IMR-90 (cell line): Measurements from ENCODE around the gene FRAS1.

Source experiments
- BHLHE40 ChIP-seq: fragments of 150-350 bp; IDR thresholded peaks from 2 replicates; pipeline ENCODE4 v1.6.1; 2016; ENCODE audit warnings: mild to moderate bottlenecking, low read depth, low read length
- CEBPB ChIP-seq: IDR thresholded peaks from 2 replicates; pipeline ENCODE4 v1.6.1; 2012; ENCODE audit warnings: low read depth, low read length, improper control_type of control experiment
- CHD1 ChIP-seq: IDR thresholded peaks from 2 replicates; pipeline ENCODE4 v1.6.1; 2012; ENCODE audit warnings: low read depth, low read length, improper control_type of control experiment
- CTCF ChIP-seq: conservative IDR thresholded peaks from 2 replicates; pipeline ENCODE4 v1.5.1; 2012; ENCODE audit warnings: mild to moderate bottlenecking, low read depth, low read length, improper control_type of control experiment
- MAFK ChIP-seq: IDR thresholded peaks from 2 replicates; pipeline ENCODE4 v1.6.1; 2012; ENCODE audit warnings: low read depth, low read length, improper control_type of control experiment
- MAZ ChIP-seq: IDR thresholded peaks from 2 replicates; pipeline ENCODE4 v1.6.1; 2012; ENCODE audit warnings: low read depth, mild to moderate bottlenecking, low read length, improper control_type of control experiment, moderate library complexity, borderline replicate concordance
- NFE2L2 ChIP-seq: fragments of 150-350 bp; IDR thresholded peaks from 2 replicates; pipeline ENCODE4 v1.6.1; 2016; ENCODE audit warnings: low read depth, mild to moderate bottlenecking, low read length
- POLR2A ChIP-seq: IDR thresholded peaks from 2 replicates; pipeline ENCODE4 v1.6.1; 2012; ENCODE audit warnings: mild to moderate bottlenecking, low read depth, low read length
- RAD21 ChIP-seq: IDR thresholded peaks from 2 replicates; pipeline ENCODE4 v1.6.1; 2012; ENCODE audit warnings: low read length, improper control_type of control experiment
- RCOR1 ChIP-seq: IDR thresholded peaks from 2 replicates; pipeline ENCODE4 v1.6.1; 2012; ENCODE audit warnings: mild to moderate bottlenecking, low read length, improper control_type of control experiment; ENCODE audit not compliant: insufficient replicate concordance
- SMC3 ChIP-seq: fragments of 150-350 bp; IDR thresholded peaks from 2 replicates; pipeline ENCODE4 v1.6.1; 2016; ENCODE audit warnings: low read depth, mild to moderate bottlenecking, antibody characterized with exemption, low read length, moderate library complexity
- USF2 ChIP-seq: fragments of 150-350 bp; IDR thresholded peaks from 2 replicates; pipeline ENCODE4 v1.6.1; 2017; ENCODE audit warnings: mild to moderate bottlenecking, antibody characterized with exemption, low read length, low read depth

- TF ChIP-seq CTCF (no peak), CHD1 (no peak), POLR2A (no peak), MAFK (no peak), RAD21 (no peak), MAZ (no peak), CEBPB (no peak), SMC3 (no peak), RCOR1 (no peak), NFE2L2 (no peak), USF2 (no peak), BHLHE40 (no peak)
These were observed 339.6 kb downstream of the FRAS1 start for GRCh38 chr4:78396613-78397291.
